ENCODE measurements around the gene CDH16. TPM values are rescaled to one million over a fixed set of nuclear protein-coding genes. Genes with fewer than 3 reads are reported as not detected.
A peak's percentile ranks its signal among the peaks of the same experiment; 100 is the strongest.

The CDH16 gene
- total and polyA plus RNA-seq, 5 donors from 2014 or later: not detected

DNA sequence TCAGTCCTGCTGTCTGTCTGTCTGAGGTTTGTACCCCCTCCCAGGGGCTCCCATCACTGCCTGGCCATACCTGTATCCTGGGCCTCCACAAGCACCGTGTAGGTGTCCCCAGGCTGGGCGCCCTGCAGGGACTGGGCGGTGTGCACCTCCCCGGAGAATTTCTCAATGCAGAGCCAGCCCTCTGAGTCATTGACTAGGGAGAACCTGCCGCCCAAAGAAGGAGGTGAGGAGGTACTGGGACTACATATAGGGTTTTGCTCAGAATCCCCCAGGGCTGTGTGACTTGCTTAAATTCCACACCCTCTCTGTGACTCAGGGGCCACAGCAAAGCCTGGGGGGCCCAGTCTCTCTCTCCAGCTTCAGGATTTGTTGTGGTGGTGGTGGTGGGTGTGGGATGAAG lies 7.6 kb downstream of the CDH16 start:
- H3K27ac ChIP-seq (ENCODE audit: insufficient read depth, low read length, poor library complexity, severe bottlenecking): no peak overlapping the region
- ATAC-seq (ENCODE audit: low read depth in 2 of 2): no peak
- no peaks in the 10 kb centered on the region for H3K36me3 Mint-ChIP-seq

DNA sequence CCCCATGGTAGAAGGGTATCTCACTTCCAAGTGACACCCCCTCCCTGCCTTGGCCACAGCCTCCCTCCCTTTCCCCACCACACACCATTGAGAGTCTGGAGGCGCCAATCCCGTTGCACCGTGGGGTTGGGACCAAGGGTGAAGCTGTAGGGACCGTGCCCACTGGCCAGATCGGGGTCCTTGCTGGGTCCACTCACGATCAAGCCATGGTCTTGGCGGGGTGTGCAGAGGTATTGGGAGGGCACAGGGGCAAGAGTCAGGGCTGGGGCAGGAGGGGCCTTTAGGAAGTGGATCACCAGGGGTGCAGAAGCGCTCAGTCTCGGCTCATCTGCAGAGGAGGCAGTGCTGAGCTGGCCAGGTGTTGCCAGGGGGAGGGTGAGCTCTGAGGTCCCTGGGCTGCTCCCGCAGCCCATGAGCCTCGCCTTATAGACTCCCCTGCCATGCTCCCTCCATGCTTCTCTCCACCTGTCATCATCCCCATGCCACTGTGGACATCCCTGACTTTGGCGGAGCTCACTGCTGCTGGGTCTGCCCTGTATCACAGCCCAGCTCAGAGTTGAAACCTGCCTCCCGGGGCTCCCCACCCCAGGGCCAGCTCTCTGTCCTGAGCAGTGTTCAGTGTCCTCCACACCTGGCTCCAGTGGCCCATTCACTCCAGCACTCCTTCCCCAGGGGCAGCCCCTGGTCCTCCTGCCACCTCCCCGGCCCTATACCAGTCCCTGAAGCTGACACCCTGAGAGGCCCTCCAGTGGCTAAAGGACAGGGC lies 8.3 kb downstream of the CDH16 start:
- Histone ChIP-seq H3K27ac (ENCODE audit: insufficient read depth, low read length, poor library complexity, severe bottlenecking) (no peak overlapping the region), H3K4me1 (ENCODE audit: control insufficient read depth, insufficient read depth, low read length, poor library complexity, severe bottlenecking) (no peaks in the 10 kb centered on the region), H3K27me3 (ENCODE audit: control insufficient read depth, insufficient read depth, low read length) (no peaks in the 10 kb centered on the region), H3K36me3 (ENCODE audit: control insufficient read depth, insufficient read depth, low read length) (no peaks in the 10 kb centered on the region), H3K4me3 (ENCODE audit: low read depth, low read length) (no peak overlapping the region), H3K9me3 (ENCODE audit: control insufficient read depth in 2 of 2, low read length in 2 of 2) (no peaks in the 10 kb centered on the region)
- H3K9me3 Mint-ChIP-seq: no peaks in the 10 kb centered on the region
- ATAC-seq (ENCODE audit: low read depth in 2 of 2): no peak
- no peaks in the 10 kb centered on the region for H3K36me3 Mint-ChIP-seq
- H3K4me3 Mint-ChIP-seq: no peak overlapping the region
- DNase-seq: no peak
- peaks cover 0 to 11% (median 3%) of the 10 kb centered on the region in 4 donors for H3K4me1 Mint-ChIP-seq
- peaks cover 6% of the 10 kb centered on the region for H3K27me3 Mint-ChIP-seq
- H3K27ac Mint-ChIP-seq: no peak overlapping the region

More for the DNA sequence above, 7.6 kb downstream of the CDH16 start:
- no peaks in the 10 kb centered on the region for H3K36me3 ChIP-seq (ENCODE audit: control insufficient read depth, insufficient read depth, low read length)
- no peak overlapping the region for H3K4me3 Mint-ChIP-seq
- H3K4me1 ChIP-seq (ENCODE audit: control insufficient read depth, insufficient read depth, low read length, poor library complexity, severe bottlenecking): no peaks in the 10 kb centered on the region
- H3K27me3 Mint-ChIP-seq: peaks cover 6% of the 10 kb centered on the region
- no peak for DNase-seq
- no peak overlapping the region for H3K4me3 ChIP-seq (ENCODE audit: low read depth, low read length)
- no peaks in the 10 kb centered on the region for H3K9me3 ChIP-seq (ENCODE audit: control insufficient read depth in 2 of 2, low read length in 2 of 2)
- no peaks in the 10 kb centered on the region for H3K9me3 Mint-ChIP-seq
- H3K27me3 ChIP-seq (ENCODE audit: control insufficient read depth, insufficient read depth, low read length): no peaks in the 10 kb centered on the region
- peaks cover 0 to 5% (median 1%) of the 10 kb centered on the region in 4 donors for H3K4me1 Mint-ChIP-seq
- H3K27ac Mint-ChIP-seq: no peak overlapping the region

DNA sequence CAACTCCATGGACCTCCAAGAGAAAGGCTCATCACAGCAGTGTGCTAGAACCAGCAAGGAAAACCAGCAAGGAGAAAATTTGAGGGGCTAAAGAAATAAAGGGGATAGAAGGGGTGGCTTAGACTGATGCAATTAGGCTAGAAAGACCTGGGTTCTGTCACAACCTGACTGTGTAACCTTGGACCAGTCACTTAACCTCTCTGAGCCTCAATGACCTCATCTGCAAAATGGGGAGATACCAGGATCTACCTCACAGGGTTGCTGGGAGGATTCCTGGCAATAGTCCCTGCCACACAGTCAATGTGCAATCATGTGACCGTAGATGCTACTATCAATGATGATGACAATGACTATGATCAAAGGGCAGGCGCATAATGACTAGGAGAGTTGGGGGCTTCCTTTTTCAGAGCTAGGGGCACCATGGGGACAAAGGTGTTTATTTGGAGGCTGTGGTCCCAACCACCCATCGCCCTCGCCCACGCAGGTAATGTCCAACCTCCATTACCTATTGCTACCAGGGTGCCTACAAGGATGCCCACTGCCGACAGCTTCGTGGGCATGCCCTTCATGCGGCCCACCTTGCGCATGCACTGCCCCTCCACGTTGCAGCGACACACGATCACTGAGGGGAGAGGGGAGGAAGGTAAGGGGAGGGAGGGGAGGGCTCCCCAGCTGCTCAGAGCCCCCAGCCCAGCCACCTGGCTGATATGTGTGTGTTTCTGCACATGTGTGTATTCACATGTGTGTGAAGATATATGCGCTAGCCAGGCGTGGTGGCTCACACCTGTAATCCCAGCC lies 9.7 kb downstream of the CDH16 start:
- H3K4me3 Mint-ChIP-seq: no peak overlapping the region
- ATAC-seq (ENCODE audit: low read depth in 2 of 2): no peak
- no peaks in the 10 kb centered on the region for H3K27me3 ChIP-seq (ENCODE audit: control insufficient read depth, insufficient read depth, low read length)
- H3K27ac Mint-ChIP-seq: peak overlapping the region in 2 of 3 donors; percentile 11 to 32
- H3K4me1 ChIP-seq (ENCODE audit: control insufficient read depth, insufficient read depth, low read length, poor library complexity, severe bottlenecking): no peaks in the 10 kb centered on the region
- H3K36me3 Mint-ChIP-seq: no peaks in the 10 kb centered on the region
- no peak for DNase-seq
- H3K4me1 Mint-ChIP-seq: peaks cover 0 to 11% (median 3%) of the 10 kb centered on the region in 4 donors
- no peaks in the 10 kb centered on the region for H3K9me3 Mint-ChIP-seq
- H3K9me3 ChIP-seq (ENCODE audit: control insufficient read depth in 2 of 2, low read length in 2 of 2): no peaks in the 10 kb centered on the region
- no peak overlapping the region for H3K27ac ChIP-seq (ENCODE audit: insufficient read depth, low read length, poor library complexity, severe bottlenecking)
- H3K27me3 Mint-ChIP-seq: peaks cover 6% of the 10 kb centered on the region
- H3K36me3 ChIP-seq (ENCODE audit: control insufficient read depth, insufficient read depth, low read length): no peaks in the 10 kb centered on the region
- H3K4me3 ChIP-seq (ENCODE audit: low read depth, low read length): no peak overlapping the region

DNA sequence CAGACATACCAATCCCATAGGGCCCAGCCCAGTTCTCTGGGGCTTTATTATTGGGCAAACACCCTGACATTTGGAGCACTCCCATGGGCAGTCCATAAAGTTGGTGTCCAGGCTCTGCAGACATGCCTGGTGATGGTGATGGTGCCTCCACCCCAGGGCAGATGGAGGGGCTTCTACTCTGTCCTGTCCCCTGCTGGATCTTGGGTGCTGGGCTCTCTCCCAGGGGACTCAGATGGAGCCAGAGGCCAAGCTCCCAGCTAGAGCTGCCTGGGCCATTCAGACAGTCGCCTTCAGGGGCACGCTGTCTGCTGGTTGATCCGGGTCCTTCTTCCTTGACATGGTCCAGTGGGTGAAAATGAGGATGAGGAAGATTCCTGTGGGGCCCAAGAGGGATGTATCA lies 10.6 kb downstream of the CDH16 start:
- H3K27me3 Mint-ChIP-seq: peaks cover 6% of the 10 kb centered on the region
- H3K27me3 ChIP-seq (ENCODE audit: control insufficient read depth, insufficient read depth, low read length): no peaks in the 10 kb centered on the region
- DNase-seq (no peak), ATAC-seq (ENCODE audit: low read depth in 2 of 2) (no peak)
- no peaks in the 10 kb centered on the region for H3K36me3 ChIP-seq (ENCODE audit: control insufficient read depth, insufficient read depth, low read length)
- H3K9me3 Mint-ChIP-seq: no peaks in the 10 kb centered on the region
- H3K4me3 Mint-ChIP-seq: no peak overlapping the region
- no peaks in the 10 kb centered on the region for H3K9me3 ChIP-seq (ENCODE audit: control insufficient read depth in 2 of 2, low read length in 2 of 2)
- no peak overlapping the region for H3K4me3 ChIP-seq (ENCODE audit: low read depth, low read length)
- H3K36me3 Mint-ChIP-seq: no peaks in the 10 kb centered on the region
- H3K27ac Mint-ChIP-seq: peak overlapping the region in 2 of 3 donors; percentile 32 to 55
- no peaks in the 10 kb centered on the region for H3K4me1 ChIP-seq (ENCODE audit: control insufficient read depth, insufficient read depth, low read length, poor library complexity, severe bottlenecking)
- peaks cover 0 to 11% (median 3%) of the 10 kb centered on the region in 4 donors for H3K4me1 Mint-ChIP-seq
- no peak overlapping the region for H3K27ac ChIP-seq (ENCODE audit: insufficient read depth, low read length, poor library complexity, severe bottlenecking)

DNA sequence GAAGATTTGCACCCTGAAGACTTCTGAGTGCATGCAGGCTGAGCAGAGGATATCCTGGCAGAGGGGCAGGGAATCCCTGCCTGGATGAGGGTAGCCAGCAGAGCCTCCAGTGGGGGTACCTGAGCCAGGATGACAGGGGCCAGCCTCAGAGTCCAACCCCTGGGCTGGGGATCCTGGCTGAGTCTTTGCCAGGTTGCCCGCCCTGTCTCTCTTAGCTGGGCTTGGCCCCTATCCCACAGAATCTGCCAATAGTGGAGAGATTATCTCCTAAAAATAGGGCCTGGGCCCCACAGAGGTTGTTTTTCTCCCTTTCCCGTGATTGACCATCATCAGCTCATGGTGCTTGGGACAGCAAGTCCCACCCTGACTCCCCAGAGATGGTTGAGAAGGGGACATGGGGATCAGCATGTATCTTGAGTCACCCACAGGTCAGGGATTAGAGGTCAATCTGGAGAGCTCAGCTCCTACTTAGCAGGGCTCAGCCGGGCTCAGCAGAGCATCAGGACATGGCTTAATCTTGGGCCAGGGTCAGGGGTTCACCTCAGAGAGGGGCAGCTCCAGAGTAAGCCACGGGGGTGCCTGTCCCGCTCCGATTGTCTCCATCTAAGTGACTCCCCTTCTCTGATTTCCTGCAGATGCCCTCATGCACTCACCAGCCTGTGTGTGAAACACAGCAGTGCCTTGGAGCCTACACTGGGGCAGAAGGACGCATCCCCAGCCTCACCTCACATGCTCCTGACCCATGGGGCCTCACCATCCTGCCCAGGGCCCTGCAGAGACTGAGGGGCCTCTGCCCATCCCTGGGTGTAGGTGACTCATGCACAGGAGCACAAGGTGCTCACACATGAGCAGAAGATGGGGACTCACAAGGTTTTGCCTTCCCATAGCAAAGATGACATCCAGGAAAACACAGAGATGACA lies 11.5 kb downstream of the CDH16 start:
- H3K27ac ChIP-seq (ENCODE audit: insufficient read depth, low read length, poor library complexity, severe bottlenecking): no peak overlapping the region
- DNase-seq (no peak), ATAC-seq (ENCODE audit: low read depth in 2 of 2) (no peak)
- Mint-ChIP-seq H3K27ac (peak overlapping the region in 1 of 3 donors; percentile 58), H3K4me1 (peaks cover 0 to 11% (median 3%) of the 10 kb centered on the region in 4 donors), H3K27me3 (peaks cover 6% of the 10 kb centered on the region), H3K36me3 (no peaks in the 10 kb centered on the region), H3K9me3 (no peaks in the 10 kb centered on the region), H3K4me3 (no peak overlapping the region)
- no peak overlapping the region for H3K4me3 ChIP-seq (ENCODE audit: low read depth, low read length)
- H3K27me3 ChIP-seq (ENCODE audit: control insufficient read depth, insufficient read depth, low read length): no peaks in the 10 kb centered on the region
- H3K9me3 ChIP-seq (ENCODE audit: control insufficient read depth in 2 of 2, low read length in 2 of 2): no peaks in the 10 kb centered on the region
- no peaks in the 10 kb centered on the region for H3K4me1 ChIP-seq (ENCODE audit: control insufficient read depth, insufficient read depth, low read length, poor library complexity, severe bottlenecking)
- no peaks in the 10 kb centered on the region for H3K36me3 ChIP-seq (ENCODE audit: control insufficient read depth, insufficient read depth, low read length)

DNA sequence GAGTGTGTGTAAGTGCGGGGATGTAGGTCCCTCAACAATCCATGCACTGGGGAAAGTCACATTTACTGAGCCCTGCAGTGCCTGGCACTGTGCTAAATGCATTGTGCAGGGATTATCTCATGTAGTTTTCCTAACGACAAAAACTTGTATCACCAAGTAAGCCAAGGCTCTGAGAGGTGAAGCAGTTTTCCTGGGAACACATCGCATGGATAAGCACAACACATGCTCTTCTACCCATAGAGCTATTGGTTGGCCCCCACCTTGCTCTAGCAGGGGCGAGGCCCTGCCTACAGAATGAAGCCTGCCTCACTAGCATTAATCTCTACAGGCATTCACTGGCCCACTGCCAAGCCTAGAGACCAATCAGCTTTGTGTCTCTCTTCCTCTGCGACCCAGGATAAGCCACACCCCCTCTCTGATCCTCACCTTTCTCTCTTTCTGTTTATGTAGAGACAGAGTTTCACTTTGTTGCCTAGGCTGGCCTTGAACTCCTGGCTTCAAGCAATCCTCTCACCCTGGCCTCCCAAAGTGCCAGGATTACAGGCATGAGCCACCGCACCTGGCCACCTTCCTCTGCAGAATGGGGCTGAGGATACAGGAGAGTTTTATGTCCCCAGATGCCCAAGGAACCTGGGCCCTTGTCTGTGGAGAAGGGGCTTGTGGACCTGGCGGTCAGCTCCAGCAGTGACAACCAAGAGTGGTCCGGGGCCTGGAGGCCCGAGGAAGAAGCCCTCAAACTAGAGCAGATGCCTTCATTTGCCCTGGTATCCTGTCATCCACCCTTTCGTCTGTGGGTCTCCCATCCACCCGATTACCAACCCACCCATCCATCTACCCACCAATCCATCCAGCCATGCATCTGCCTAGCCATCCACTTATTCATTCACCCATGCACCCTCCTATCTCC lies 12.8 kb downstream of the CDH16 start:
- DNase-seq: peak in 2 of 3 donors; percentile 27 to 80
- H3K27ac ChIP-seq (ENCODE audit: insufficient read depth, low read length, poor library complexity, severe bottlenecking): no peak overlapping the region
- Mint-ChIP-seq H3K4me3 (peak overlapping the region in 1 of 4 donors; percentile 24), H3K36me3 (no peaks in the 10 kb centered on the region), H3K4me1 (peaks cover 0 to 11% (median 3%) of the 10 kb centered on the region in 4 donors), H3K27me3 (peaks cover 6% of the 10 kb centered on the region), H3K9me3 (no peaks in the 10 kb centered on the region), H3K27ac (peak overlapping the region in 1 of 3 donors; percentile 78)
- H3K27me3 ChIP-seq (ENCODE audit: control insufficient read depth, insufficient read depth, low read length): no peaks in the 10 kb centered on the region
- H3K36me3 ChIP-seq (ENCODE audit: control insufficient read depth, insufficient read depth, low read length): no peaks in the 10 kb centered on the region
- H3K9me3 ChIP-seq (ENCODE audit: control insufficient read depth in 2 of 2, low read length in 2 of 2): no peaks in the 10 kb centered on the region
- no peaks in the 10 kb centered on the region for H3K4me1 ChIP-seq (ENCODE audit: control insufficient read depth, insufficient read depth, low read length, poor library complexity, severe bottlenecking)
- ATAC-seq (ENCODE audit: low read depth in 2 of 2): peak in 1 of 2 donors; percentile 17
- H3K4me3 ChIP-seq (ENCODE audit: low read depth, low read length): no peak overlapping the region
